ENCODE data around the gene PRKCE. TPM values are rescaled to one million over a fixed set of nuclear protein-coding genes. Genes with fewer than 3 reads are reported as not detected.

Gene PRKCE
- total RNA-seq, 4 donors from 2014 or later, result 20.0 to 29.7 (median 25.2) TPM

GRCh38 chr2:46179037-46179621 lies 527.7 kb downstream of the PRKCE start:
- TF ChIP-seq POLR2A (IDR thresholded peaks at IDR 0.05), result no peak
- TF ChIP-seq CTCF (IDR thresholded peaks at IDR 0.05), result no peak
- Histone ChIP-seq H3K27ac (peak overlapping the region; percentile 1 to 51 (median 38)), H3K4me1 (no peaks in the 10 kb centered on the region), H3K9me3 (no peaks in the 10 kb centered on the region), H3K36me3 (no peaks in the 10 kb centered on the region), H3K4me3 (no peak overlapping the region), H3K27me3 (no peaks in the 10 kb centered on the region)
- peak in 2 of 3 donors; percentile 24 to 74 for DNase-seq

DNA sequence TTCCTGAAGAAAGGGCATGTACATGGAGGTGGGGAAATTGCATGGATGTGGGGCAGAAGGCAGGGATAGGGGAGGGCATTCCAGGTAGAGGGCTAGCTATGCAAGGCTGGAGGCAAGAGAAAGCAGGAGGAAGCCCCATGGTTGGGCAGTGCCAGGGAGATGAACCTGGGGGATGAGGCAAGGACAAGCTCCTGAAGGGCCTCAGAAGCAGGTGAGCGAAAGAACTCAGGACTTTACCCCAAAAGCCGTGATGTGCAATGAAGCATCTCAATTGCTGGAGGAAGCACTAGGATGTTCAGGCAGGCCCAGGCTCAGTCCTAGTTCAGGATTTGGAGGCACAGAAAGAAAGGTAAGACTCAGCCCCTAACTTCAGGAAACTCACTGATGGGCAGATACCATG lies 528.7 kb downstream of the PRKCE start:
- peaks cover 0 to 4% (median 0%) of the 10 kb centered on the region in 3 donors for H3K36me3 ChIP-seq
- no peak overlapping the region for H3K27ac ChIP-seq
- no peaks in the 10 kb centered on the region for H3K27me3 ChIP-seq
- TF ChIP-seq POLR2A (IDR thresholded peaks at IDR 0.05), result no peak
- TF ChIP-seq CTCF (IDR thresholded peaks at IDR 0.05), result no peak
- no peak overlapping the region for H3K4me3 ChIP-seq
- H3K4me1 ChIP-seq, result no peaks in the 10 kb centered on the region
- no peak for DNase-seq
- H3K9me3 ChIP-seq, result no peaks in the 10 kb centered on the region

GRCh38 chr2:46181306-46181705 lies 529.8 kb downstream of the PRKCE start:
- Histone ChIP-seq H3K9me3 (no peaks in the 10 kb centered on the region), H3K36me3 (peaks cover 0 to 4% (median 0%) of the 10 kb centered on the region in 3 donors), H3K4me1 (no peaks in the 10 kb centered on the region), H3K27me3 (no peaks in the 10 kb centered on the region), H3K4me3 (no peak overlapping the region), H3K27ac (no peak overlapping the region)
- no peak for TF ChIP-seq POLR2A (IDR thresholded peaks at IDR 0.05)
- no peak for TF ChIP-seq CTCF (IDR thresholded peaks at IDR 0.05)
- DNase-seq, result no peak

DNA sequence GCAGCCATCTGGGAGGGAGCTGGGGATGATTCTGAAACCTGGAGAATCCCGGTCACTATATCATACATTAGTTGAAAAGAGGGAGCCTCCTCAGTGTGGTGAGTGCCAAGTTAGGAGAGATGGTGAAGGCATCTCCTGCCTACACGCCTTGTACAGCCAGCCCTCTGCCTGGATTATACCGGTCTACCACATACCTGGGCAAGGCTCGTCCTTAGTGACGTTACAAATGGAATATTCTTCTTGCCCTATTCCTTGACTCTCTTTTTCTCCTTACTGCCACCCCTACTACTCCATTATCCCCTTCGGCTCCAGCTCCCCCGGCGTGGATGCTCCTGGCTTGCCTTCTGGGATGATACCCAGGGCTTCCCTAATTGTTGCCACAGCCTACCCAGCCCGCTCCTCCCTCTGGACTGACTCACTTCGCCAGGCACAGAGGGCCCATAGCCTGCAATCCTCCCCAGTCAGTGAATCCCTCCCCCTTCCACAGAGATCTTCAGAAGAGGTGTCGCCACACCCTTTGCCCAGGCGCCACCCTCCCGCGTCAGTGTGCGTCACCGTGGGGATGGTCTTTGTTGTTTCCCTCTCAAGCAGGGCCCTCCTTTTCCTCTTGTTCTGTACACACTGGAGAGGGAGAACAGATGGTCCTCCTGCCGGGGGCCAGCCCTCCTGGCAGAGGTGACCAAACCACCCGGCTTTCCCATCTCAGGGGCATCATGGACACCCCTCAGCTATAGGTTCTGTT lies 530.5 kb downstream of the PRKCE start:
- Histone ChIP-seq H3K27ac (no peak overlapping the region), H3K27me3 (no peaks in the 10 kb centered on the region), H3K36me3 (peaks cover 0 to 4% (median 0%) of the 10 kb centered on the region in 3 donors), H3K9me3 (no peaks in the 10 kb centered on the region), H3K4me1 (no peaks in the 10 kb centered on the region), H3K4me3 (no peak overlapping the region)
- peak in 1 of 3 donors; percentile 38 for DNase-seq
- no peak for TF ChIP-seq POLR2A (IDR thresholded peaks at IDR 0.05)
- no peak for TF ChIP-seq CTCF (IDR thresholded peaks at IDR 0.05)

DNA sequence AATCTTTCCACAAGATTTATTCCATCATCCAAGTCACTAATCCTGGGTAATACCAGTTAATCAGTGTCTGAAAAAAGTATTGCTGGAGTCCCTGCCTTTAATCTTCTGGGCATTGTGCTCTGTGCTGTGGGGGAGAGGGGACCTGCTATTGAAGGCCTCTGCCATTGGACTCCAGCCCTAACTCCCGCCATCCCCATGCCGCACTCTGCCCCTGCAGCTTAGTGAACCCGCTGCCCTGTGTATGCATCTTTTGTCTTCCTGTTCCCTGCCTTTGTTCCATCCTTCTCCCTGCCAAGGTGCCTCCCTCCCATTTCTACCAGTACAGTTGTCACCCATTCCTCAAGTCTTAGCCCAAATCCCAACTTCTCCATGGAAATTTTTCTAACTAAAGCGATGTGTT lies 532.0 kb downstream of the PRKCE start:
- Histone ChIP-seq H3K9me3 (no peaks in the 10 kb centered on the region), H3K27me3 (no peaks in the 10 kb centered on the region), H3K27ac (no peak overlapping the region), H3K4me1 (peaks cover 0 to 10% (median 0%) of the 10 kb centered on the region in 4 donors), H3K4me3 (no peak overlapping the region), H3K36me3 (peaks cover 0 to 4% (median 0%) of the 10 kb centered on the region in 3 donors)
- TF ChIP-seq POLR2A (IDR thresholded peaks at IDR 0.05) (no peak), CTCF (IDR thresholded peaks at IDR 0.05) (no peak)
- no peak for DNase-seq
